Stimulated activated effector memory CD8-positive, alpha-beta T cell treated with anti-CD3 and anti-CD28 coated beads, Interleukin-12 subunit alpha, Interleukin-12 subunit beta, amount 100 ng/mL, for 72 hours (primary cell): Measurements from ENCODE around the gene GNB5.

ENCODE experiments used
- ATAC-seq: fragments of 150-1000 bp; cut with Tn5 transposase; 2 replicates; pipeline ENCODE4 v1.10.0; 2021
- DNase-seq, 2 donors: peaks; one replicate each; pipeline ENCODE4 v3.0.0; 2021 to 2022; ENCODE audit warnings: low spot score in 2 of 2
- H3K27ac Mint-ChIP-seq: one replicate; pipeline ENCODE4 v1.8.0; 2022; ENCODE audit warnings: mild to moderate bottlenecking, mixed read lengths
- H3K36me3 Mint-ChIP-seq: one replicate; pipeline ENCODE4 v1.8.0; 2022; ENCODE audit warnings: mild to moderate bottlenecking, mixed read lengths
- H3K4me1 Mint-ChIP-seq: one replicate; pipeline ENCODE4 v1.8.0; 2022; ENCODE audit warnings: mixed read lengths
- H3K4me3 Mint-ChIP-seq: one replicate; pipeline ENCODE4 v1.8.0; 2022; ENCODE audit warnings: mild to moderate bottlenecking, mixed read lengths
- H3K9me3 Mint-ChIP-seq: one replicate; pipeline ENCODE4 v1.8.0; 2022; ENCODE audit warnings: mixed read lengths

The GNB5 gene

DNA sequence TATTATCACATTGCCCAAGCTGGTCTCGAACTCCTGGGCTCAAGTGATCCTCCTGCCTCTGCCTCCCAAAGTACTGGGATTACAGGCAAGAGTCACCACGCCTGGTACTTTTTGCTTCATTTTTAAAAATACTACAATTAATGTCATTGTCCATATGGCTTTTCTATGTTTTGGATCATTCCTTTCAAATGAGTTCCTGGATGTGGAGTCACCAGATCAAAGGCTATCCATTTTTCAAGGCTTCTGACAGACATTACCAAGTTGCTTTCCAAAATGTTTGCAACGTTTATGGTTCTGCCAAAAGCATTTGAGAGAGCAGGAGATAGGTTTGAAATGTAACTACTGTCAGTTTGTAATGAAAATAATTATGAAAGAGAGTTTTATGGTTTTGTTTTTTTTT is 44.4 kb downstream of the GNB5 start:
- no peak overlapping the region for H3K4me3 Mint-ChIP-seq
- no peak for DNase-seq
- H3K4me1 Mint-ChIP-seq = no peaks in the 10 kb centered on the region
- H3K36me3 Mint-ChIP-seq = peaks cover 58% of the 10 kb centered on the region
- no peak overlapping the region for H3K27ac Mint-ChIP-seq
- H3K9me3 Mint-ChIP-seq = no peaks in the 10 kb centered on the region
- ATAC-seq = no peak

DNA sequence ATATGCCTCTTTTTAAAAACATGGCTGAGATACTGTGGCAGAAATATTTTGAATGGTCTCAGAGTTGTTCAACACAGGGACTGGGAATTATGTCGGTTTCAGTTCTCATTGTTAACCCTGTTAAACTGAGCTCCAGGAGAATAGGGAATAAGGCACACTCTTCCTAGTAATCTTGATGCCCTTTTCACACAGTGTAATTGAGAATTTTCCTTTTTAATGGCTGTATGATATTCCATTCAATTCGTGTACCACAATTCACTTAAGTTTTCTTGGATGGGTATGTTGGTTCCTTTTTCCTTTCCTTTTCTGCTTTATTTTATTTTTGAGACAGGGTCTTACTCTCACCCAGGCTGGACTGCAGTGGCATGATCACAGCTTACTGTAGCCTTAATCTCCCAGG is 44.9 kb downstream of the GNB5 start:
- Mint-ChIP-seq H3K27ac (no peak overlapping the region), H3K9me3 (no peaks in the 10 kb centered on the region)
- DNase-seq = no peak

DNA sequence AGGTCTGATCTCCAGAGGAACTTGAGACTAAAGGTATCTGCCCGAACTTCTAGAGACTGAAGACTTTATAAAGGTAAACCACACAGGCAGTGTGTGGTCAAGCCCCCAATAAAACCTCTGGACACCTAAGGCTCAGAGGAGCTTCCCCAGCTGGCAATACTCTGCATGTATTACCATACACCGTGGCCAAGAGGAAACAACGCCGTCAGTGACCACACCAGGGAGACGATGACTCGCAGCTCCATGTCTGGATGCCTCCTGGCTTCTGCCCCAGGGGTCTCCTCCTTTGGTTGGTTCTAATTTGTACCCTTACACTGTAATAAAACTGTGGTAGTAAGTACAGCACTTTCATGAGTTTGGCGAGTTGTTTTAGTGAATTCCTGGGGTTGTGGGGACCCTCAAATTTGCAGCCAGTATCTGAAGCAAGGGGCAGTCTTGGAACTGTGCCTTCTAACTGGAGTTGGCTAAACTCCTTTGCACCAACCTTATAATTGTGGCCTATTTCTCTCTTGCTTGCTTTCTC is 46.5 kb downstream of the GNB5 start:
- no peak overlapping the region for H3K27ac Mint-ChIP-seq
- no peaks in the 10 kb centered on the region for H3K9me3 Mint-ChIP-seq
- H3K4me3 Mint-ChIP-seq = no peak overlapping the region
- H3K36me3 Mint-ChIP-seq = peaks cover 48% of the 10 kb centered on the region
- peaks cover 6% of the 10 kb centered on the region for H3K4me1 Mint-ChIP-seq
- ATAC-seq (no peak), DNase-seq (no peak)

More for the DNA sequence above, 44.9 kb downstream of the GNB5 start:
- Mint-ChIP-seq H3K4me3 (no peak overlapping the region), H3K36me3 (peaks cover 58% of the 10 kb centered on the region), H3K4me1 (no peaks in the 10 kb centered on the region)
- ATAC-seq = no peak

DNA sequence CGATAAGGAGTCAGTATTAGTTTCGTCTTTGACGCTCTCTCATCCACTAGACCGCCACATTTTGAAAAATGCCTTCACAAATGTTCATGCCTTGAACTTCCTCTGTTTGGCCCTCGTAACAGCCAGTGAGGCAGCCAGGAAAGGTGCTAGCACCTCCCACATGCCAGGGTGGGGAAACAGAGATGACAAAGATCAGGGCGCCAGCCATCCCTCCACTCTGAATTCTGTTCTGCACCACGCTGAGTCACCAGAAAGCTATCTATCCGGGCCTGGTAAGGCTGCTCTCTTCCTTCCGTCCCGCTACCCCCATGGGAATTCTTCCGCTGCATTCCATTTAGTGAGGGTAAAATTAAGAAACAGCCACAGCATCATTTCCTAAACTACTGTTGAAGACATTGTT is 47.3 kb downstream of the GNB5 start:
- peak overlapping the region; percentile 13 for H3K27ac Mint-ChIP-seq
- peaks cover 43% of the 10 kb centered on the region for H3K36me3 Mint-ChIP-seq
- H3K9me3 Mint-ChIP-seq = no peaks in the 10 kb centered on the region
- H3K4me3 Mint-ChIP-seq = no peak overlapping the region
- no peak for ATAC-seq
- peaks cover 9% of the 10 kb centered on the region for H3K4me1 Mint-ChIP-seq
- no peak for DNase-seq

DNA sequence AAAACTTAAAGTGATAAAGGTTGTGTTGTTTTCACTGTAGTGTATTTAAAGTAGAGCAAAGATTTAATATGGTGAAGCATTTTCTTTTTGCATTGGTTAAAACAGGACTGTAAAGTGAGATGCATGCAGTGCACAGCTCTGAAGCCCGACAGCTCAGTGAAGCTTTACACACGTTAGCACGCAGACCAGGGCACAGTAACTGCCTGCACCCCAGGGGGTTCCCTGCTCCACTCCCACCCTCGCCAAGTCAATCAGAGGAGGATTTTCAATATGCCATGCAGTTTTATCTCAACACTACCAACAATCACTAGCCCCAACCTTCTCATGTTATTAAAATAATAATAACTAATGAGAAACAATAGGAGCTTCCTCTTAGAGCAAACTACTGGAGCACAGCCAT is 50.5 kb downstream of the GNB5 start:
- H3K36me3 Mint-ChIP-seq = peaks cover 29% of the 10 kb centered on the region
- no peak overlapping the region for H3K4me3 Mint-ChIP-seq
- H3K9me3 Mint-ChIP-seq = no peaks in the 10 kb centered on the region
- no peak overlapping the region for H3K27ac Mint-ChIP-seq
- no peak for DNase-seq
- H3K4me1 Mint-ChIP-seq = peaks cover 26% of the 10 kb centered on the region
- no peak for ATAC-seq

DNA sequence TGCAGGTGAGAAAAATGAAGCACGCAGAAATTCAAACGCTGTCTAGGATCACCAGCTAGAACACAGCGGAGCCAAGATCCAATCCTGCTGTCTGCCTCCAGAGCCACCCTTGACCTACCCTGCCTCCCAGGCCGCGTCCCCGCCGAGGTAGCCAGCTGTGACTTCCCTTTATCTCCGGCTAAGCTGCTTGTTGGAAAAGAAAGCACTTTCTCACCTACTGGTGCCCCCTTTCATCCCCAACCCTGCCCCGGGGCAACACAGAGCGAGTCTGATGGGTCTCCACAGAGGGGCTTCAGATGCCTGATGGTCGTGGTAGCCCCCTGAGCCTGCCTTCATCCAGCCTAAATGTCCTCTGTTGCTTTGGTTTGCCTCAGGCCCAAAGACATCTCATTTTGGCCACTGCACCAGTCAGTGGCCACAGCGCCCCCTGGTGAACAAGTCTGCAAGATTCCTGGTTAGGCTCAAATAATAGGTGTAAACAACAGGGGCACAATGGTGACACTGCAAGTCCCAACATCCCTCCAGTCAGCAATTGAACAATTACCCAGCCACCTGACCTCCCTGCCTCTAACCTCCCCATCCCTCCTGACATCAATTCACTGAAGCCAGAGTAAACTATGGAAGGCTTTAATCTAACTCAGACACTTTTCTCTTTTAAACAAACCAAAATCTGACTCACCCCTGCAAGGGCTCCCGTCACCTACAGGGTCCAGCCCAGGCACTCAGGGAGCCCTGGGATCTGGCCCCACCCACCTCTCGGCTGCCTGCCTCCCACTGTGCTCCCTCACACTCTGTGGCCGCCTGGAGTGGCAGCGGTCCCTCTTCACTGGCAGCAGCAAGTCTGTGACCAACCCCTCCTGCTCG is 51.4 kb downstream of the GNB5 start:
- Mint-ChIP-seq H3K4me3 (no peak overlapping the region), H3K9me3 (no peaks in the 10 kb centered on the region), H3K4me1 (peaks cover 28% of the 10 kb centered on the region), H3K36me3 (peaks cover 25% of the 10 kb centered on the region), H3K27ac (peak overlapping the region; percentile 87)
- DNase-seq = peak; percentile 67 to 85
- peak; percentile 70 for ATAC-seq

DNA sequence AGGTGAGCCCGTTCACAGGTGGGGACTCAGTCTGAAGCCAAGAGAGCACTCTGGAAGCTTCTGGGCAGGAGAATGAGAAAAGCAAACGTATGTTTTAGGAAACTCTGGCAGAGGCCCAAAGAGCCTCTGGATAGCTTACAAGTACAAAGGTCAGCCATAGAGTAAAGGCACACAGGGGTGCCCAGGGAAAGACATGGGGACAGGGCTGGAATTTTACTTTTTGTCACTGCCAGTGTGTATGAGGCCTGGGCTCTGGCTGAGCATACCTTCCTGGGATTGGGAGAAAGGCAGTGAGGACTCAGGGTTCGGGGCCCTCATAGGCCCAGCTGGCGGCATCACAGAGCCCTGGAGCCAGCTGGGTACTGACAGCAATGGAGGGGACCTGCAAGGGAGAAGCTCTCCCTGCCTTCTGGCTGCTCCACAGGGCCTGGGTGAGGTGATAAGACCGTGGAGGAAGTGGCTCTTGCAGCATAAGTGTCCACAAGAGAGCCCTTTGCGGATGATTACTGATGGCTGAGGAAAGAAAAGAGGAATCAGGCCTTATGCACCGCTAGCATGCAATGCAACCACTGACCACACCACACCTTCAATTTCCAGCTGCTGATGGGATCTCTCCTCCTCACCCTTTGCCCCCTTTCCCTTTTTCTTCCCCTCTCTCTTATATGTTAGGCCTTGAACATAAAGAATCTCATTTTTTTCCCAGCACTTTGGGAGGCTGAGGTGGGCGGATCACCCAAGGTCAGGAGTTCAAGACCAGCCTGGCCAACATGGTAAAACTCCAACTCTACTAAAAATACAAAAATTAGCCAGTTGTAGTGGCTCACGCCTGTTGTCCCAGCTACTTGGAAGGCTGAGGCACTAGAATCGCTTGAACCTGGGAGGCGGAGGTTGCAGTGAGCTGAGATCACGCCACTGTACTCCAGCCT is 53.5 kb downstream of the GNB5 start:
- no peak for ATAC-seq
- H3K36me3 Mint-ChIP-seq = peaks cover 32% of the 10 kb centered on the region

DNA sequence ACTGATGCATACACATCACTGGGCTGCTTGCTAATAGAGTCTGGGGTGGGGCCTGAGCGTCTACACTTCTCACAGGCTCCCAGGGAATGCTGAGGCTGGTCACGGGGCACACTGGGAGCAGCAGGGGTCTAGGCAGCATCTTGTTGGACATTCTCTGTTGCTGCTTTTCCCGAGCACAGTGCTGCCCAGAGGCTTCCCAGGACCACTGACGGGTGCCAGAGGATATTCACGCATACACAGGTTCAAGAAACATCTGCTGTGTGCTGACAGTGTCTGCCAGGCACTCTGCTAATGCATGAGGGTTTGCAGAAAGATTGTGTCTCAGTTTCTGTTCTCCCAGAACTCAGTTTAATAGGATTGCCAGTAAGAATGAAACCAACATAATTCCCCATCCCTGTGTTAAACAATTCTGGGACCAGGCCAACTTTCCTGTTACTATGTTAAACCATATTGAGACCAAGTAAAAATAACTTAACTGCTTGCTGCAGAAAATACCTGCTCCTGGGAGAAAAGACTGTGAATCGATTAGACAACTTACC is 54.7 kb downstream of the GNB5 start:
- no peak for ATAC-seq
- no peak overlapping the region for H3K27ac Mint-ChIP-seq
- no peaks in the 10 kb centered on the region for H3K9me3 Mint-ChIP-seq
- DNase-seq = no peak
- peaks cover 28% of the 10 kb centered on the region for H3K4me1 Mint-ChIP-seq
- H3K36me3 Mint-ChIP-seq = peaks cover 28% of the 10 kb centered on the region
- no peak overlapping the region for H3K4me3 Mint-ChIP-seq

More for the DNA sequence above, 53.5 kb downstream of the GNB5 start:
- Mint-ChIP-seq H3K9me3 (no peaks in the 10 kb centered on the region), H3K4me3 (no peak overlapping the region), H3K4me1 (peaks cover 28% of the 10 kb centered on the region), H3K27ac (peak overlapping the region; percentile 41)
- DNase-seq = no peak

DNA sequence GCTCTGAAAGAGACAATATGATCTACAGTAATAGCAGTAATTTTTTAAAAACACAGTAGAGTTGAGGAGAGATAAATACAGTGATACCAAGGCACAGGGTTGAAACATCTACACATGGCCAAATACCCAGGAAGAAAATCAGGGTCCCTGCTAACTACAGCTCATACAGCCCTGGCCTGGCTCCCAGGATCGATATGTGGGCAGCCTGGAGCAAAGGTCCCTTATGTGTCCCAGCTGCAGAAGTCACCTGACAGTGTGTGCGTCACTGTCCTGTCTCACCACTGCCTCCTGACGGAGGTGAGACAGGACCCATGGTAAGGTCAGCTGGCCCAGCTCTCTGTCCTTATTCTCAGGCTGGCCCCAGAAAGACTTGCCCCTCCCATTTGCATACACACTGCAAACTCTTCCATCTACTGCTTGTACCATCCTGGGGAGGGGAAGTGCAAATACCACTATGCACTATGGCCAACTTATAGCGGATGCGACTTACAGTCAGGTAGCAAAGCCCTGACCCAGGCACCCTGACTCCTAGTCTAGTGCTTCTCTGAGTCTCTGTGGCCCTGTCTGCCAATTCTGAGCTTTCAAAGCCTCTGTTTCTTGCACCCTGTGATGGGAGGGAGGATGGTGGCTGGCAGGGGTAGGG is 56.6 kb downstream of the GNB5 start:
- DNase-seq = no peak
- no peaks in the 10 kb centered on the region for H3K9me3 Mint-ChIP-seq
- peaks cover 34% of the 10 kb centered on the region for H3K36me3 Mint-ChIP-seq
- no peak for ATAC-seq
- no peak overlapping the region for H3K4me3 Mint-ChIP-seq
- H3K27ac Mint-ChIP-seq = no peak overlapping the region
- peaks cover 20% of the 10 kb centered on the region for H3K4me1 Mint-ChIP-seq

DNA sequence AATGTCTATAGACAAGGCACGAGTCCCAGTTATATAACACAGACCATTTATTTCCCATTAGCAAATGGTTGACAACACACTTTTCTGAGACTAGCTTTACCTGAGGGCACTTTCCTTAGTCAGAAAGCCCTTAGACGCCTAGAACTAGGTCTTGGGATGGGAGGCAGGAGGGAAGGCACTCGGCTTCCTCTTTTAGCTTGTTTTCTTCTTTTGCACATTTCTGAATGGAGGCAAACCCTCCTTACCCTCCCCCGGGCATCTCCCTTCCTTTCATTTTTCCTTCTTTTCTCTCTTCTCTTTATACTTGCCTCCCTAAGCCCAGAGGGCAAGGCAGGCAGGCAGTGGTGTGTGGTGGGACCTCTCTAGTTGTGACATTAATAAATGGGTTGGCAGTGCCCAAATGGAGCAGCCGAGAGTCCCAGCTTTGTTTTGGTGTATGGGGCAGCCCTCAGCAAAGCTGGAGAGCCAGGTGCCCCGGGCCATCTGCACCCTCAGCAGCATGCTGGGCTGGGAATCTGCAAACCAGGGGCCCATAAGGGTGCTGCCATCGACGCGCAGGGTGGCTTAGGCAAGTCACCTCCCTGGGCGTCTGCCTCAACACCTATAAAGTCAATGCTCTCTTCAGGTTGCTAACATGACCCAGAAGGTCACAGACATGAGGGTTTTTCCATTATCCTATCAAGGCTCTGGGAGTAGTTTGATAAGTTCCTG is 57.5 kb downstream of the GNB5 start:
- Mint-ChIP-seq H3K27ac (no peak overlapping the region), H3K36me3 (peaks cover 34% of the 10 kb centered on the region), H3K9me3 (no peaks in the 10 kb centered on the region), H3K4me1 (peaks cover 19% of the 10 kb centered on the region), H3K4me3 (no peak overlapping the region)
- DNase-seq = no peak
- ATAC-seq = no peak

DNA sequence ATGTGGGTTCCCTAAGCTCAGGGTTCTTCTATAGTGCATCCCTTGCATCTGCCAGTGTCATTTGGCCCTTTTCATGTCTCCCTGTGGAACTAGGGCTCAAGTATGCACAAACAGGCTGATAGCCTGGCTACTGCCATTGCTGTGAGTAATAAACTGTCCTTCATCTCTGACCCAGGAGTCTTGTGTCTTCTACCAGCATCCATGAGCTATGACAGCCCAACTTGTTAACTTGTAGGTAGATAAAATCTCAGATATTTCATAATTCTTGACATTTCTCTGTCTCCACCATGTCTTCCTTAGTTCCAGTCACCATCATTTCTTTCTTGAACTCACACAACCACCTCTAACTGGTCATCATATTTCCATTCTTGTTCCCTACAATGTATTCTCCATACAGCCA is 59.1 kb downstream of the GNB5 start:
- ATAC-seq = no peak
- H3K4me1 Mint-ChIP-seq = peaks cover 14% of the 10 kb centered on the region
- no peaks in the 10 kb centered on the region for H3K9me3 Mint-ChIP-seq
- no peak overlapping the region for H3K4me3 Mint-ChIP-seq
- peaks cover 28% of the 10 kb centered on the region for H3K36me3 Mint-ChIP-seq
- DNase-seq = no peak
- no peak overlapping the region for H3K27ac Mint-ChIP-seq

DNA sequence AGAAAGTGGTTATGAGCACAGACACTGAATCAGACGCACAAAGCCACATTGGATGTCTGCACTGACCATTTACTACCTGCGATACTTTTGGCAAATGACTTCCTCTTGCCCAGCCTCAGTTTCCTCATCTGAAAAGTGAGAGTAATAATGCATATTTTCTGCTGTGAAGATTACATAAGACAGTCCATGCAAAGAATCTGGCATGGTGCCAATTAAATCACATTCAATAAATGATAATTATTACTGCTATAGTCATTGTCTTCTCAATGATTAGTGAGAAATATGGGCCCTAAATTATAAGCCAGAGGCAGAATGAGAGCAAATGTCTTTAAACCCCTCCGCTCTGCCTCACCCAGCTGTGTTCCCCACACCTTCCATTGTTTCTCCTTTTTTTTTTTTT is 62.6 kb downstream of the GNB5 start:
- no peak overlapping the region for H3K4me3 Mint-ChIP-seq
- H3K27ac Mint-ChIP-seq = no peak overlapping the region
- no peaks in the 10 kb centered on the region for H3K9me3 Mint-ChIP-seq
- ATAC-seq (no peak), DNase-seq (no peak)
- H3K4me1 Mint-ChIP-seq = peaks cover 7% of the 10 kb centered on the region
- peaks cover 34% of the 10 kb centered on the region for H3K36me3 Mint-ChIP-seq

DNA sequence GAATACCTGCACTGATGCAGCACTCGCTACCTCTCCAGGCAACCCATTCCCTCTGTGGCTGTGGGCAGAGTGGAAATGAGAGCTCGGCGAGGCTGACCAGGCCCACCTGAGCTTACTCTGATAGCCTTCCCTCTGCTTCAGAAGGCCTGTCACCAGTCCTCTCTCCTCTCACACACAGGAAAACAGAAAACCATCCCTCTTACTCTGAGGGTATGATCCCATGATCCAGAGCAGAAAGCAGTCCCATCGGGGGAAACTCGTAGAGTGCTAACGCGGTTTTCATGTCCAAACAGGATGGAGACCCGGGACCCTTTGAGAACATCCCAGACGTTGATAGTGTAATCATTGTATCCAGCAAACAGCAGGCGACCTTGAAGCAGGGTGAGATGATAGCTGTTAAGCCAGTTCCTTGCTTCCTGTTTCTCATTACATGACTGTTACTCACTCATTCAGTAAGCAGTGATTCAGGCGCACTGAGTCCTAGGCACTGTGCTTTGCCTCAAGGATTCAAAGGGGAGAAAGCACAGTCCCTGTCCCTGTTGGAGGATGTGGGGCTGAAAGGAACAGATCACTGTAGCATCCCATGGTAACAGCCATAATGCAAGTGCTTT is 66.8 kb downstream of the GNB5 start:
- Mint-ChIP-seq H3K4me1 (peaks cover 7% of the 10 kb centered on the region), H3K27ac (peak overlapping the region; percentile 81), H3K4me3 (no peak overlapping the region), H3K9me3 (no peaks in the 10 kb centered on the region), H3K36me3 (peaks cover 21% of the 10 kb centered on the region)
- DNase-seq (no peak), ATAC-seq (peak; percentile 90)

DNA sequence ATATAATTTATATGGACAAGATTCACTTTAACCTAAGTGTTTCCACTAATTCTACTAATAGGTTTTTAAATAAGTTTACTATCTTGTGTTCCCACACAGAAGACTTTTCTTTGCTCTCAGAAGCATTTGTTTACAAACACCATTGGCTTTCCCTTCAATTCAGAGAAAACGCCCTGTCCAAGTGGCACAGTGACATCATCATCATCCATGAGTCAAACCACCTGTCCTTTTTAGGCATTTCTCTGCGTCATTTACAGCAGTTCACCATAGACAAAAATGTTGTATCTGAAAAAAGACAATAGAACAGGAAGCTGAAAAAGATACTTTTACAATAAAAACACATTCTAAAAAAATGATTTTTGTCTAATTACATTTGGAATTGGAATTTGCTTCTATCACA is 69.3 kb downstream of the GNB5 start:
- Mint-ChIP-seq H3K4me1 (peaks cover 7% of the 10 kb centered on the region), H3K9me3 (no peaks in the 10 kb centered on the region), H3K36me3 (peaks cover 21% of the 10 kb centered on the region), H3K27ac (no peak overlapping the region), H3K4me3 (no peak overlapping the region)
- no peak for ATAC-seq
- DNase-seq = no peak
